K562 (cell line): ENCODE data around the gene CACNA1E.

ENCODE experiments used
- CAMTA2 ChIP-seq: fragments of 250-450 bp; sonication (Bioruptor Pico); conservative IDR thresholded peaks from 2 replicates; pipeline ENCODE4 v1.5.1; 2022
- CTCF ChIP-seq, 3 experiments: IDR thresholded peaks in 2 of 3; conservative IDR thresholded peaks in 1 of 3; 2 replicates each; pipeline ENCODE4 v1.5.1; 2011 to 2012; ENCODE audit warnings: low read length in 3 of 3, mild to moderate bottlenecking in 3 of 3, control low read depth in 2 of 3, improper control_type of control experiment in 1 of 3, inconsistent platforms in 1 of 3, low read depth in 1 of 3, mixed read lengths in 1 of 3, moderate library complexity in 1 of 3; ENCODE audit not compliant: insufficient read depth in 2 of 3
- JUN ChIP-seq, 2 experiments: sonication (generic) in 1 of 2; formaldehyde crosslinking in 1 of 2; IDR thresholded peaks; 2 replicates each; pipeline versions ENCODE4 v1.6.1 to v1.8.0; 2012 to 2022; ENCODE audit warnings: borderline replicate concordance in 2 of 2, mild to moderate bottlenecking in 2 of 2, improper control_type of control experiment in 1 of 2, low read depth in 1 of 2, low read length in 1 of 2, missing genetic modification reagents in 1 of 2
- MAX ChIP-seq: sonication (generic); formaldehyde crosslinking; IDR thresholded peaks from 2 replicates; pipeline ENCODE4 v1.9.0; 2022; ENCODE audit warnings: mild to moderate bottlenecking, missing genetic modification reagents
- NR2F6 ChIP-seq: fragments of 450-650 bp; formaldehyde crosslinking; IDR thresholded peaks from 2 replicates; pipeline ENCODE4 v1.4.0; 2020; ENCODE audit warnings: mild to moderate bottlenecking
- SMC3 ChIP-seq: conservative IDR thresholded peaks from 2 replicates; pipeline ENCODE4 v1.6.1; 2011; ENCODE audit warnings: low read depth, low read length, improper control_type of control experiment; ENCODE audit not compliant: insufficient read depth
- ZBTB7A ChIP-seq: IDR thresholded peaks from 2 replicates; pipeline ENCODE4 v1.6.1; 2011; ENCODE audit warnings: low read depth, mild to moderate bottlenecking, low read length, moderate library complexity, borderline replicate concordance; ENCODE audit not compliant: control insufficient read depth
- ZC3H8 ChIP-seq: fragments of 450-650 bp; IDR thresholded peaks from 2 replicates; pipeline ENCODE4 v1.6.1; 2017
- TF ChIP-seq, protein P1 (sequence below): fragments of 450-650 bp; IDR thresholded peaks from 2 replicates; pipeline ENCODE4 v1.6.1; 2016; ENCODE audit warnings: borderline replicate concordance

GRCh38 chr1:181541458-181541857 is 58.1 kb downstream of the CACNA1E start:
- TF ChIP-seq CTCF (IDR thresholded peaks at IDR 0.05 in 2 of 3, conservative IDR thresholded peaks at IDR 0.05 in 1 of 3; ENCODE audit: insufficient read depth in 2 of 3, low read depth in 1 of 3, low read length in 3 of 3) = no peak
- TF ChIP-seq SMC3 = no peak
- TF ChIP-seq, protein P1, sequence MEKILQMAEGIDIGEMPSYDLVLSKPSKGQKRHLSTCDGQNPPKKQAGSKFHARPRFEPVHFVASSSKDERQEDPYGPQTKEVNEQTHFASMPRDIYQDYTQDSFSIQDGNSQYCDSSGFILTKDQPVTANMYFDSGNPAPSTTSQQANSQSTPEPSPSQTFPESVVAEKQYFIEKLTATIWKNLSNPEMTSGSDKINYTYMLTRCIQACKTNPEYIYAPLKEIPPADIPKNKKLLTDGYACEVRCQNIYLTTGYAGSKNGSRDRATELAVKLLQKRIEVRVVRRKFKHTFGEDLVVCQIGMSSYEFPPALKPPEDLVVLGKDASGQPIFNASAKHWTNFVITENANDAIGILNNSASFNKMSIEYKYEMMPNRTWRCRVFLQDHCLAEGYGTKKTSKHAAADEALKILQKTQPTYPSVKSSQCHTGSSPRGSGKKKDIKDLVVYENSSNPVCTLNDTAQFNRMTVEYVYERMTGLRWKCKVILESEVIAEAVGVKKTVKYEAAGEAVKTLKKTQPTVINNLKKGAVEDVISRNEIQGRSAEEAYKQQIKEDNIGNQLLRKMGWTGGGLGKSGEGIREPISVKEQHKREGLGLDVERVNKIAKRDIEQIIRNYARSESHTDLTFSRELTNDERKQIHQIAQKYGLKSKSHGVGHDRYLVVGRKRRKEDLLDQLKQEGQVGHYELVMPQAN = no peak
- TF ChIP-seq NR2F6 (CRISPR knock-in tag) = no peak
- no peak for TF ChIP-seq ZC3H8
- TF ChIP-seq JUN (IDR thresholded peaks at IDR 0.05; ENCODE audit: borderline replicate concordance, low read depth, low read length) = no peak
- TF ChIP-seq JUN (CRISPR knock-in tag; IDR thresholded peaks at IDR 0.05; ENCODE audit: borderline replicate concordance) = no peak
- TF ChIP-seq MAX (CRISPR knock-in tag) = no peak
- no peak for TF ChIP-seq CAMTA2 (CRISPR knock-in tag)
- no peak for TF ChIP-seq ZBTB7A
